Loucy (cell line): ENCODE results near the gene RABGAP1.

Source experiments
- EZH2phosphoT487 ChIP-seq: fragments of 200-600 bp; IDR thresholded peaks from 2 replicates; pipeline ENCODE4 v1.6.1; 2018; ENCODE audit warnings: antibody characterized with exemption, mild to moderate bottlenecking, moderate library complexity, borderline replicate concordance
- TF ChIP-seq, protein P1 (sequence below): fragments of 200-600 bp; sonication (generic); conservative IDR thresholded peaks from 2 replicates; pipeline ENCODE4 v1.5.1; 2014; ENCODE audit warnings: mild to moderate bottlenecking, antibody characterized with exemption, low read length

DNA sequence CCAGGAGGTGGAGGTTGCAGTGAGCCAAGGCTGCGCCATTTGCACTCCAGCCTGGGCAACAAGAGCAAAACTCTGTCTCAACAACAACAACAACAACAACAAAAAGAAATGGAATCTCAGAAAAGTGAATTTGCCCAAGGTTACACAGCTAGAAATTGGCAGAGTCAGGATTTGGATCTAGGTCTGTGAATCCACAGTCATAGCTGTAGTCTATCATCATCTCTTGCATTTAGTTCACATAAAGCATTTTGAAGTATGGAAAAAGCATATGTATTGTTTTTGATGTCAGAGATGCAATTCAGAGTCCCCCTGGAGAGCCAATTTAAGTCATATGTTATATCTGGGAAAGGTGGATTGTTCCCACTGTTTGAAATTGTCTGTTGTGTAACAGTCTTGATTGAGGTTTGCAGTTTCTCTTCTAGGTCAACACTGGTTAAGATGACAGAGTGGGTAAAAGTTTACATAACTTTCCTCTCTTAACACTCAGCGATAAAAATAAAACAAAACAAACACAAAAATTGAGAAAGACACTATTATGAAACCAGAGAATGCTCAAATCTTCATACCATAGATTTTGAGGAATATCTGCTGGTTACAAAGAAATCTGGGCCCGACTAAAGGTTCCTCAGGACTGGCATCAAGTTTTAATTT, 71.2 kb downstream of the RABGAP1 start:
- TF ChIP-seq, protein P1, sequence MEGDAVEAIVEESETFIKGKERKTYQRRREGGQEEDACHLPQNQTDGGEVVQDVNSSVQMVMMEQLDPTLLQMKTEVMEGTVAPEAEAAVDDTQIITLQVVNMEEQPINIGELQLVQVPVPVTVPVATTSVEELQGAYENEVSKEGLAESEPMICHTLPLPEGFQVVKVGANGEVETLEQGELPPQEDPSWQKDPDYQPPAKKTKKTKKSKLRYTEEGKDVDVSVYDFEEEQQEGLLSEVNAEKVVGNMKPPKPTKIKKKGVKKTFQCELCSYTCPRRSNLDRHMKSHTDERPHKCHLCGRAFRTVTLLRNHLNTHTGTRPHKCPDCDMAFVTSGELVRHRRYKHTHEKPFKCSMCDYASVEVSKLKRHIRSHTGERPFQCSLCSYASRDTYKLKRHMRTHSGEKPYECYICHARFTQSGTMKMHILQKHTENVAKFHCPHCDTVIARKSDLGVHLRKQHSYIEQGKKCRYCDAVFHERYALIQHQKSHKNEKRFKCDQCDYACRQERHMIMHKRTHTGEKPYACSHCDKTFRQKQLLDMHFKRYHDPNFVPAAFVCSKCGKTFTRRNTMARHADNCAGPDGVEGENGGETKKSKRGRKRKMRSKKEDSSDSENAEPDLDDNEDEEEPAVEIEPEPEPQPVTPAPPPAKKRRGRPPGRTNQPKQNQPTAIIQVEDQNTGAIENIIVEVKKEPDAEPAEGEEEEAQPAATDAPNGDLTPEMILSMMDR: no peak
- no peak for TF ChIP-seq EZH2phosphoT487
